ENCODE results near the gene CALM1. TPM values are rescaled to one million over a fixed set of nuclear protein-coding genes. Genes with fewer than 3 reads are reported as not detected.

The CALM1 gene
- total RNA-seq, 2 donors from 2014 or later, result 423 to 503 TPM

- Histone ChIP-seq H3K36me3 (ENCODE audit: control insufficient read depth, insufficient read depth, low read length) (peaks cover 31% of the 10 kb centered on the region), H3K9me3 (ENCODE audit: control insufficient read depth, low read length) (no peaks in the 10 kb centered on the region), H3K27me3 (ENCODE audit: control insufficient read depth, insufficient read depth, low read length, poor library complexity, severe bottlenecking) (no peaks in the 10 kb centered on the region), H3K4me1 (ENCODE audit: control insufficient read depth, insufficient read depth, low read length) (peaks cover 3% of the 10 kb centered on the region), H3K9ac (ENCODE audit: extremely low read depth, low read length, poor library complexity, severe bottlenecking) (peak overlapping the region; percentile 90), H3K27ac (ENCODE audit: low read depth, low read length) (peak overlapping the region; percentile 30), H3K4me3 (ENCODE audit: low read length) (peak overlapping the region; percentile 94)
- Mint-ChIP-seq H3K4me1 (peaks cover 8% of the 10 kb centered on the region), H3K27me3 (ENCODE audit: insufficient read depth) (peaks cover 2% of the 10 kb centered on the region), H3K36me3 (ENCODE audit: low read depth) (peaks cover 30% of the 10 kb centered on the region), H3K4me3 (peak overlapping the region; percentile 94), H3K27ac (peak overlapping the region; percentile 90), H3K9me3 (peaks cover 4% of the 10 kb centered on the region)
- no peak for TF ChIP-seq CTCF (conservative IDR thresholded peaks at IDR 0.05)
- peak; percentile 82 for DNase-seq
- WGBS, 2 experiments (ENCODE audit: insufficient coverage in 1 of 2, insufficient read length in 1 of 2), result 0% methylated on average over 63 of the region's 89 CpGs; no CpG with 5 or more reads in 1 of the 2 experiments
These were observed 841 bp downstream of the CALM1 start for GRCh38 chr14:90397425-90398314.

- TF ChIP-seq CTCF (conservative IDR thresholded peaks at IDR 0.05), result no peak
- H3K9ac ChIP-seq (ENCODE audit: extremely low read depth, low read length, poor library complexity, severe bottlenecking), result peak overlapping the region; percentile 54
- H3K36me3 ChIP-seq (ENCODE audit: control insufficient read depth, insufficient read depth, low read length), result peaks cover 38% of the 10 kb centered on the region
- H3K27me3 Mint-ChIP-seq (ENCODE audit: insufficient read depth), result peaks cover 2% of the 10 kb centered on the region
- H3K9me3 Mint-ChIP-seq, result peaks cover 4% of the 10 kb centered on the region
- H3K27ac Mint-ChIP-seq, result peak overlapping the region; percentile 80
- H3K9me3 ChIP-seq (ENCODE audit: control insufficient read depth, low read length), result no peaks in the 10 kb centered on the region
- WGBS, 2 experiments (ENCODE audit: insufficient coverage in 1 of 2, insufficient read length in 1 of 2), result 3 to 15% methylated on average over 4 to 35 of the region's 35 CpGs
- peak overlapping the region; percentile 83 for H3K4me3 ChIP-seq (ENCODE audit: low read length)
- peak overlapping the region; percentile 30 for H3K27ac ChIP-seq (ENCODE audit: low read depth, low read length)
- H3K27me3 ChIP-seq (ENCODE audit: control insufficient read depth, insufficient read depth, low read length, poor library complexity, severe bottlenecking), result no peaks in the 10 kb centered on the region
- DNase-seq, result peak; percentile 73
- H3K4me3 Mint-ChIP-seq, result peak overlapping the region; percentile 94
- peaks cover 3% of the 10 kb centered on the region for H3K4me1 ChIP-seq (ENCODE audit: control insufficient read depth, insufficient read depth, low read length)
- H3K36me3 Mint-ChIP-seq (ENCODE audit: low read depth), result peaks cover 38% of the 10 kb centered on the region
- peaks cover 9% of the 10 kb centered on the region for H3K4me1 Mint-ChIP-seq
These were observed 1.5 kb downstream of the CALM1 start for GRCh38 chr14:90398315-90398839.

GRCh38 chr14:90398841-90399540 lies 2.2 kb downstream of the CALM1 start:
- TF ChIP-seq CTCF (conservative IDR thresholded peaks at IDR 0.05), result no peak
- no peak overlapping the region for H3K27ac ChIP-seq (ENCODE audit: low read depth, low read length)
- WGBS, 2 experiments (ENCODE audit: insufficient coverage in 1 of 2, insufficient read length in 1 of 2), result 49 to 52% methylated on average over 6 to 7 of the region's 8 CpGs
- peak overlapping the region; percentile 54 for H3K9ac ChIP-seq (ENCODE audit: extremely low read depth, low read length, poor library complexity, severe bottlenecking)
- Mint-ChIP-seq H3K9me3 (peaks cover 4% of the 10 kb centered on the region), H3K4me1 (peaks cover 9% of the 10 kb centered on the region), H3K27me3 (ENCODE audit: insufficient read depth) (peaks cover 2% of the 10 kb centered on the region), H3K4me3 (peak overlapping the region; percentile 94), H3K36me3 (ENCODE audit: low read depth) (peaks cover 44% of the 10 kb centered on the region), H3K27ac (peak overlapping the region; percentile 80)
- H3K9me3 ChIP-seq (ENCODE audit: control insufficient read depth, low read length), result no peaks in the 10 kb centered on the region
- no peak for DNase-seq
- H3K27me3 ChIP-seq (ENCODE audit: control insufficient read depth, insufficient read depth, low read length, poor library complexity, severe bottlenecking), result no peaks in the 10 kb centered on the region
- H3K4me3 ChIP-seq (ENCODE audit: low read length), result peak overlapping the region; percentile 83
- H3K36me3 ChIP-seq (ENCODE audit: control insufficient read depth, insufficient read depth, low read length), result peaks cover 44% of the 10 kb centered on the region
- peaks cover 3% of the 10 kb centered on the region for H3K4me1 ChIP-seq (ENCODE audit: control insufficient read depth, insufficient read depth, low read length)

Data from endodermal cell (in vitro differentiated cells).